HCT116 (cell line): ENCODE results near the gene MEGF6. TPM values are rescaled to one million over a fixed set of nuclear protein-coding genes. Genes with fewer than 3 reads are reported as not detected.

Source experiments
- ATAC-seq: fragments of 200-7000 bp; cut with Tn5 transposase; 2 replicates; pipeline ENCODE4 v1.9.1; 2020; ENCODE audit warnings: mild to moderate bottlenecking, moderate library complexity
- BruUV-seq: library from RNA; stranded (reverse); fragments of 400-500 nt; replicated peaks from 2 replicates; lab custom pipeline; 2021; lab: Mats Ljungman, UMichigan
- CTCF ChIA-PET: fragments of 300-600 bp; sonication (Branson Sonifier 250); formaldehyde crosslinking; loops from one replicate; lab custom pipeline; 2021; ENCODE audit warnings: antibody characterized with exemption; lab: Charles Lee
- POLR2A ChIA-PET: fragments of 300-600, 350-600 bp; sonication (Branson Sonifier 250); formaldehyde crosslinking; loops from one replicate; lab custom pipeline; 2021; ENCODE audit warnings: antibody characterized with exemption; lab: Charles Lee
- RAD21 ChIA-PET, 2 experiments: fragments of 300-600 bp; sonication (Branson Sonifier 250); formaldehyde crosslinking; loops; one replicate each; lab custom pipeline; 2023; ENCODE audit warnings: low total read pairs in 2 of 2; ENCODE audit not compliant: uncharacterized antibody in 2 of 2, unreplicated experiment in 2 of 2, low non-redundant PET in 1 of 2; lab: Charles Lee
- DNase-seq: peaks from one replicate; pipeline ENCODE4 v3.0.0-alpha.2; 2010; ENCODE audit warnings: low read depth, low spot score
- H2AFZ ChIP-seq: fragments of 200-600 bp; shearing (Covaris generic), sonication (generic); 2 replicates; pipeline ENCODE4 v1.6.1; 2017; ENCODE audit warnings: low read depth, mixed run types, mixed read lengths, antibody characterized with exemption, low read length; ENCODE audit not compliant: poor library complexity, severe bottlenecking
- H3K27ac ChIP-seq: 2 replicates; pipeline ENCODE4 v1.5.1; 2012; ENCODE audit warnings: low read depth, low read length
- H3K27me3 ChIP-seq: fragments of 200-600 bp; sonication (generic); 2 replicates; pipeline ENCODE4 v1.6.1; 2016; ENCODE audit warnings: mixed run types, low read length, mixed read lengths; ENCODE audit not compliant: insufficient read depth
- H3K36me3 ChIP-seq, 2 experiments: fragments of 200-500 bp in 1 of 2; fragments of 200-600 bp in 1 of 2; sonication (Bioruptor generic) in 1 of 2; sonication (generic) in 1 of 2; 2 replicates each; pipeline versions ENCODE4 v1.5.1 to v1.6.1; 2014 to 2016; ENCODE audit warnings: low read length in 2 of 2, inconsistent platforms in 1 of 2, mixed read lengths in 1 of 2, mixed run types in 1 of 2; ENCODE audit not compliant: insufficient read depth in 2 of 2, control insufficient read depth in 1 of 2
- H3K4me1 ChIP-seq, 2 experiments: fragments of 200-600 bp in 1 of 2; sonication (generic) in 1 of 2; 2 replicates each; pipeline versions ENCODE4 v1.5.1 to v1.6.1; 2012 to 2017; ENCODE audit warnings: low read length in 2 of 2, inconsistent platforms in 1 of 2, mild to moderate bottlenecking in 1 of 2, mixed read lengths in 1 of 2, mixed run types in 1 of 2, moderate library complexity in 1 of 2; ENCODE audit not compliant: insufficient read depth in 2 of 2, control insufficient read depth in 1 of 2
- H3K4me2 ChIP-seq: fragments of 200-600 bp; sonication (generic); 2 replicates; pipeline ENCODE4 v1.6.1; 2017; ENCODE audit warnings: mixed run types, low read length, mixed read lengths
- H3K4me3 ChIP-seq, 2 experiments: fragments of 200-600 bp in 1 of 2; sonication (generic) in 1 of 2; replicated peaks in 1 of 2; 2 replicates each; pipeline ENCODE4 v1.5.1; 2011 to 2016; ENCODE audit warnings: low read length in 2 of 2, control low read depth in 1 of 2, low read depth in 1 of 2, mild to moderate bottlenecking in 1 of 2, mixed read lengths in 1 of 2, mixed run types in 1 of 2
- H3K79me2 ChIP-seq: fragments of 200-600 bp; sonication (generic); 2 replicates; pipeline ENCODE4 v1.6.1; 2017; ENCODE audit warnings: mild to moderate bottlenecking, mixed run types, low read length, moderate library complexity, mixed read lengths; ENCODE audit not compliant: insufficient read depth
- H3K9ac ChIP-seq: fragments of 200-600 bp; sonication (generic); 2 replicates; pipeline ENCODE4 v1.6.1; 2016; ENCODE audit warnings: low read length, mixed read lengths
- H3K9me2 ChIP-seq: fragments of 200-600 bp; sonication (generic), shearing (Covaris generic); 2 replicates; pipeline ENCODE4 v1.6.1; 2017; ENCODE audit warnings: mixed run types, mild to moderate bottlenecking, moderate library complexity; ENCODE audit not compliant: insufficient read depth
- H3K9me3 ChIP-seq, 2 experiments: fragments of 200-500 bp in 1 of 2; fragments of 200-600 bp in 1 of 2; sonication (Bioruptor generic) in 1 of 2; sonication (generic) in 1 of 2; 2 replicates each; pipeline ENCODE4 v1.6.1; 2014 to 2017; ENCODE audit warnings: low read length in 2 of 2, mixed read lengths in 2 of 2, inconsistent platforms in 1 of 2, low read depth in 1 of 2, mild to moderate bottlenecking in 1 of 2, mixed run types in 1 of 2, moderate library complexity in 1 of 2; ENCODE audit not compliant: control insufficient read depth in 1 of 2, insufficient read depth in 1 of 2
- H4K20me1 ChIP-seq: fragments of 200-600 bp; sonication (generic), shearing (Covaris generic); 2 replicates; pipeline ENCODE4 v1.6.1; 2017; ENCODE audit warnings: mixed run types, mild to moderate bottlenecking, moderate library complexity; ENCODE audit not compliant: insufficient read depth
- ATF3 ChIP-seq: IDR thresholded peaks from 2 replicates; pipeline ENCODE4 v1.6.1; 2012
- EGR1 ChIP-seq: IDR thresholded peaks from 2 replicates; pipeline ENCODE4 v1.6.1; 2012; ENCODE audit warnings: low read depth
- EZH2 ChIP-seq: fragments of 200-600 bp; sonication (generic); IDR thresholded peaks from 2 replicates; pipeline ENCODE4 v1.6.1; 2017; ENCODE audit warnings: antibody characterized with exemption, mixed run types
- SP1 ChIP-seq: IDR thresholded peaks from 2 replicates; pipeline ENCODE4 v1.6.1; 2012; ENCODE audit warnings: low read depth
- TCF7L2 ChIP-seq: IDR thresholded peaks from 2 replicates; pipeline ENCODE4 v1.7.0; 2011; ENCODE audit warnings: borderline replicate concordance, inconsistent platforms; ENCODE audit not compliant: insufficient read depth, insufficient read length; ENCODE audit errors: extremely low read depth
- ZNF274 ChIP-seq: fragments of 200-500 bp; sonication (Bioruptor generic); IDR thresholded peaks from 2 replicates; pipeline ENCODE4 v1.6.1; 2014; ENCODE audit warnings: mild to moderate bottlenecking, low read depth, low read length, inconsistent platforms
- intact Hi-C: fragments of 100-400 bp; cut with micrococcal nuclease; formaldehyde crosslinking; loops from 2 replicates; pipeline ENCODE4 v1.10.0; 2022
- total RNA-seq: library from RNA; stranded (reverse); gene quantifications from one replicate; pipeline ENCODE4 v1.2.1, GENCODE V29; 2021; ENCODE audit not compliant: unreplicated experiment
- TF ChIP-seq, protein P1 (sequence below): IDR thresholded peaks from 2 replicates; pipeline ENCODE4 v1.6.1; 2012; ENCODE audit warnings: low read depth

Gene MEGF6
- total RNA-seq, 1 experiment from 2014 or later: 47.6 TPM

DNA sequence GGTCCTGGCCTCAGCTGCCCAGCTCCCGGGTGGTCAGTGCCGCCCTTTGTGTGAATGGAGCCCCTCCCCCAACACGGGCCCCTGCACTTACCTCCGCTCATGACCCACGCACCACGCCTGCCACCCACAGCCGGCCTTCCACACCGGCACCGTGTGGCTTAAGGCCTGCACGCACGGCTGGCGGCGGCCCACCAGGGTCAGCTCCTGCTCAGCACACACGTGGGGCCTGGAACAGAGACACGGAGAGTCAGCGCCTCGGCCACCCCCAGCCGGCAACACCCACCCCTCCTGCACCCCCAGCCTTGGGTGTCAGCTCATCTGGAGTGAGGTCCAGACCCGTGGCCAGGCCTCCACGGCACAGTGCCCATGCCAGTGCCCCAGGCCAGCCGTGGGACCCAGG lies 8.9 kb downstream of the MEGF6 start:
- Histone ChIP-seq H3K79me2 (no peaks in the 10 kb centered on the region), H3K4me2 (no peak overlapping the region), H3K9me2 (no peaks in the 10 kb centered on the region), H2AFZ (no peak overlapping the region), H4K20me1 (no peaks in the 10 kb centered on the region), H3K36me3 (no peaks in the 10 kb centered on the region), H3K4me3 (no peak overlapping the region), H3K27ac (no peak overlapping the region), H3K4me1 (peaks cover 0 to 16% of the 10 kb centered on the region in 2 experiments; a peak in 2 of 4 replicates), H3K9me3 (no peaks in the 10 kb centered on the region), H3K9ac (no peak overlapping the region), H3K27me3 (no peaks in the 10 kb centered on the region)
- TF ChIP-seq EZH2: no peak
- TF ChIP-seq EGR1: no peak
- POLR2A ChIA-PET: no interaction called here
- ATAC-seq (no peak), DNase-seq (no peak)
- intact Hi-C loops: loop anchor here (10.0 kb wide), 1 partner anchor 1018 kb away; the partner anchor contains the start of gene PRXL2B
- BruUV-seq: no TSS peak
- CTCF ChIA-PET: no interaction called here
- RAD21 ChIA-PET: no interaction called here

GRCh38 chr1:3601743-3602142 lies 9.6 kb downstream of the MEGF6 start:
- Histone ChIP-seq H4K20me1 (no peaks in the 10 kb centered on the region), H3K36me3 (no peaks in the 10 kb centered on the region), H3K4me2 (no peak overlapping the region), H3K4me1 (peaks cover 0 to 16% of the 10 kb centered on the region in 2 experiments; a peak in 2 of 4 replicates), H2AFZ (no peak overlapping the region), H3K79me2 (no peaks in the 10 kb centered on the region), H3K4me3 (no peak overlapping the region), H3K27me3 (no peaks in the 10 kb centered on the region), H3K9ac (no peak overlapping the region), H3K9me3 (no peaks in the 10 kb centered on the region), H3K9me2 (no peaks in the 10 kb centered on the region), H3K27ac (no peak overlapping the region)
- intact Hi-C loops: loop anchor here (10.0 kb wide), 1 partner anchor 1017 kb away; the partner anchor contains the start of gene PRXL2B
- CTCF ChIA-PET: no interaction called here
- POLR2A ChIA-PET: no interaction called here
- no TSS peak for BruUV-seq
- no peak for DNase-seq
- RAD21 ChIA-PET: no interaction called here
- ATAC-seq: no peak
- TF ChIP-seq ZNF274: no peak
- TF ChIP-seq SP1: no peak
- TF ChIP-seq ATF3: no peak
- TF ChIP-seq TCF7L2: no peak
- no peak for TF ChIP-seq EZH2
- TF ChIP-seq, protein P1, sequence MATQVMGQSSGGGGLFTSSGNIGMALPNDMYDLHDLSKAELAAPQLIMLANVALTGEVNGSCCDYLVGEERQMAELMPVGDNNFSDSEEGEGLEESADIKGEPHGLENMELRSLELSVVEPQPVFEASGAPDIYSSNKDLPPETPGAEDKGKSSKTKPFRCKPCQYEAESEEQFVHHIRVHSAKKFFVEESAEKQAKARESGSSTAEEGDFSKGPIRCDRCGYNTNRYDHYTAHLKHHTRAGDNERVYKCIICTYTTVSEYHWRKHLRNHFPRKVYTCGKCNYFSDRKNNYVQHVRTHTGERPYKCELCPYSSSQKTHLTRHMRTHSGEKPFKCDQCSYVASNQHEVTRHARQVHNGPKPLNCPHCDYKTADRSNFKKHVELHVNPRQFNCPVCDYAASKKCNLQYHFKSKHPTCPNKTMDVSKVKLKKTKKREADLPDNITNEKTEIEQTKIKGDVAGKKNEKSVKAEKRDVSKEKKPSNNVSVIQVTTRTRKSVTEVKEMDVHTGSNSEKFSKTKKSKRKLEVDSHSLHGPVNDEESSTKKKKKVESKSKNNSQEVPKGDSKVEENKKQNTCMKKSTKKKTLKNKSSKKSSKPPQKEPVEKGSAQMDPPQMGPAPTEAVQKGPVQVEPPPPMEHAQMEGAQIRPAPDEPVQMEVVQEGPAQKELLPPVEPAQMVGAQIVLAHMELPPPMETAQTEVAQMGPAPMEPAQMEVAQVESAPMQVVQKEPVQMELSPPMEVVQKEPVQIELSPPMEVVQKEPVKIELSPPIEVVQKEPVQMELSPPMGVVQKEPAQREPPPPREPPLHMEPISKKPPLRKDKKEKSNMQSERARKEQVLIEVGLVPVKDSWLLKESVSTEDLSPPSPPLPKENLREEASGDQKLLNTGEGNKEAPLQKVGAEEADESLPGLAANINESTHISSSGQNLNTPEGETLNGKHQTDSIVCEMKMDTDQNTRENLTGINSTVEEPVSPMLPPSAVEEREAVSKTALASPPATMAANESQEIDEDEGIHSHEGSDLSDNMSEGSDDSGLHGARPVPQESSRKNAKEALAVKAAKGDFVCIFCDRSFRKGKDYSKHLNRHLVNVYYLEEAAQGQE: no peak
